Measurements from ENCODE around the gene NEDD1.
A peak's percentile ranks its signal among the peaks of the same experiment; 100 is the strongest.

The NEDD1 gene

DNA sequence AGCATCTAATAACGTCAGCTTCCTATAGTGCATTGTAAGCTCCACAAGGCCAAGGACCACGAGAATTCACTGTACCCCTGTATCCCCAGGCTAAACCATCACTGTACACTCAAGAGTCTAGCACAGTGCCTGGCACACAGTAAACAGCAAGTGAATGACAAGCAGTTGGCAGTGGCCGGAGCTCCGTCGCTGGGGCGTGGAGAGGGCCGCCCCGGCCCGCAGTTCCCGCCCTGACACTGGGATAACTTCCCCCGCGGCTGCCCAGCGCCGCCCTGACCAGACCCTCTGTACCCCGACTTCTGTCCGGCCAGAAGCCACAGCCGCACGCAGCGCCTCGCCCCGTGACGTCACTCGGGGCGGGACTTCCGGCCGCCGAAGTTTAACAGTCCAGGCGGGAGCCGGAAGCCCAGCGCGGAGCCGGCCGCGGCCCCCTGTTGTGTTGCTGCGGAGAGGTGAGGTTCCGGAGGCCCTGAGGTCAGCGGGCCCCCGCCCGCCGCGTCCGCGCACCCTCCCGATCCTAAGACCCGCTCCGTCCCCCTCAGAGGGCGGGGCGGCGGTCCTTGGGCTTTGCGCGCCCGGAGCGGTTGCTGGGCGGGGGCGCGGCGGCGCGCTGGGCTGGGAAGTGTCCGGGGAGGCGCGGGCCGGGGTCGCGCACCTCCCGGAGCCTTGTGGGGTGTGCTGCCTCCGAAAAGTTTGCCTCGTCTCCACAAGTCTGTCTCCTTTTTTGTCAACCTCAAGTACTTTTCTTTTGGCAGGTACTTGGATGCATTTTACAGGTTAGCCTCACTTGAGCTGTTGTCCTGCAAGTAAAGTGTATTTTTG lies at the start of gene NEDD1:
NEDD1 (plus strand) TSS at position 409 of the 822 bp plus-strand sequence. CDS start 2,503 bp downstream, outside the sequence.
- DNase-seq (ENCODE audit: low read depth in 2 of 2): peak; percentile 82

DNA sequence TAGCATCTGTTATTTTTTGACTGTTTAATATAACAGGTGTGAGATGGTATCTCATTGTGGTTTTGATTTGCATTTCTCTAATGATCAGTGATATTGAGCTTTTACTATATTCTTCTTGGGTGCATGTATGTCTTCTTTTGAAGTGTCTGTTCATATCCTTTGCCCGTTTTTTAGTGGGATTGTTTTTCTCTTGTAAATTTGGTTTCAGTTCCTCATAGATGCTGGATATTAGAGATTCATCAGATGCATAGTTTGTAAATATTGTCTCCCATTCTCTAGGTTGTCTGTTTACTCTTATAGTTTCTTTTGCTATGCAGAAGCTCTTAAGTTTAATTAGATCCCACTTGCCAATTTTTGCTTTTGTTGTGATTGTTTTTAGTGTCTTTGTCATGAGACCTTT lies 48.9 kb upstream of the NEDD1 start:
- no peak for DNase-seq (ENCODE audit: low read depth in 2 of 2)

- DNase-seq (ENCODE audit: low read depth in 2 of 2): no peak
Observed at GRCh38 chr12:96861656-96862055, 45.4 kb upstream of the NEDD1 start.

GRCh38 chr12:96862326-96862725 lies 44.7 kb upstream of the NEDD1 start:
- DNase-seq (ENCODE audit: low read depth in 2 of 2): no peak

- no peak for DNase-seq (ENCODE audit: low read depth in 2 of 2)
Observed at GRCh38 chr12:96864335-96864734, 42.7 kb upstream of the NEDD1 start.

- DNase-seq (ENCODE audit: low read depth in 2 of 2): no peak
Observed at GRCh38 chr12:96866801-96867590, 40.1 kb upstream of the NEDD1 start.

DNA sequence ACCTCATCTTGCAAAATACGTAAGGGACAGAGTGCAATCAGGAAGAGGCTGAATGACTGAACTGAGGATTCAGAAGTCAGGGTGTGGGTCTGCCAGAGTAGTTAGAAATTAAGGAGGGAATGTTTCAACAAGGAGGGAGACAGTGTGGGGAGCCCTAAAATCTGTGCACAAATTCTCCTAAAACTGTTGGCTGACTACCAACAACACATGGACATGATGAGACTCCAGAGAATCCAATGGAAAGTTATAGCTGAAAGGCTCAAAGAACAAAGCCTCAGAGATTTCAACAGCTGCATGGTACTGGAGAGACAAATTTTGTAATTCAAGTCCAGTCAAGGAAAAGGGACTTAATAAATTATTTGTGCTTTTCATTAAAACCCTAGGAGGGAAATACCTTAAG lies 36.1 kb upstream of the NEDD1 start:
- DNase-seq (ENCODE audit: low read depth in 2 of 2): no peak

- no peak for DNase-seq (ENCODE audit: low read depth in 2 of 2)
Observed at GRCh38 chr12:96872961-96873360, 34.1 kb upstream of the NEDD1 start.

- DNase-seq (ENCODE audit: low read depth in 2 of 2): no peak
Observed at GRCh38 chr12:96874211-96874610, 32.8 kb upstream of the NEDD1 start.

DNA sequence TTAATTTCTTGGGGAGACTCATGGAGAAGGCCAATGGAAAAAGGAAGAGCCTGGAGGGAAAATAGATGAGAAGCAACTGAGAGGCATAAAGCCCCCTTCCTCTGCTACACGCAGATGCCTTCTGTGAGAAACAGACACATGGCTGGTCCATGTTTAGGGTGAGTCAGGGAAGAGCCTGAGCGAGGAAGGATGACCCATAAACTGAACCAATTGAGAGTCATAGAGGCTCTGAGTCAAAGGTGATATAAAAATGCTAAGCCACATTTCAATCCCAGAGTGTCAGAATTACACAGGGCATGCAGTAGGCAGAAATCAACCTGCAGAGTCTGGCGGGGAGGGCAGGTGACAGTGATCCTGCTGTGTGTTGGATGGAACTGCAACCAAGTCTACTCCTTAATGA lies 30.1 kb upstream of the NEDD1 start:
- DNase-seq (ENCODE audit: low read depth in 2 of 2): no peak

DNA sequence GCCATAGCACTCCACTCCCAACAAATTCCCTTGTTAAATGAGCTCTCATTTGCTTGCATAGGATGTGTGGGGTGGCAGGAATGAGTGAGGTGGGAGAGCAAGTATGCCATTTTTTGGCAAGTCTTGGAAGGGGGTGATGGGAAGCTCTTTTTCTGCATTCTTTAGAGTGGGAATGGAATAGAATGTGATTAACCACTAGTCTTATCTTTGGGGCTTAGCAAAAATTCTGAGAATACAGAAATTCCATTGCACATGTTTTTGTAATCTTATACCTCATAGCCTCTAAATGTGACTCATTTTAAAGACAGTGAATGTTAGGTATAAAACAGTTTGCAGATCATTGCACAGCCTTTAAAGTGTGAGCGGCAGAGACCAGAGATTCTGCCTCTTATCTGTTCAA lies 28.4 kb upstream of the NEDD1 start:
- DNase-seq (ENCODE audit: low read depth in 2 of 2): no peak

DNA sequence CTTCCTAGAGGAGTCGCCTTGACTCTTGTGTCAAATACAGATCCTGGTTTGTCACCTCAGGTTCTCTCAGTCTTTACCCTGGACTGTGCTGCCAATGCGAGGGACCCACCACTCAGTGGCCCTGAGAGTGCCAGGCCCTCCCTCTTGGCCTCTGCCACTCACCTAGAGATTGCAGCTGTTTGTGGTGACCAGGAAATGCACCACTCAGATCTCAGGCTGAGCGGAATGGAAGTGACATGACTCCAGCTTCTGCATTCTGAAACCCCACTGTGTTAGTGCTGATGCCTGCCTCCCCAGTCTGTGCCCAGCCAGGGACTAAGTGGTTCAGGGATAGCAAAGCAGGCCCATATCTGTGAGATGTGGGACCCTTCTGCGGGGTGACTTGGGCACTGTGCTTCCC lies 27.8 kb upstream of the NEDD1 start:
- DNase-seq (ENCODE audit: low read depth in 2 of 2): no peak

DNA sequence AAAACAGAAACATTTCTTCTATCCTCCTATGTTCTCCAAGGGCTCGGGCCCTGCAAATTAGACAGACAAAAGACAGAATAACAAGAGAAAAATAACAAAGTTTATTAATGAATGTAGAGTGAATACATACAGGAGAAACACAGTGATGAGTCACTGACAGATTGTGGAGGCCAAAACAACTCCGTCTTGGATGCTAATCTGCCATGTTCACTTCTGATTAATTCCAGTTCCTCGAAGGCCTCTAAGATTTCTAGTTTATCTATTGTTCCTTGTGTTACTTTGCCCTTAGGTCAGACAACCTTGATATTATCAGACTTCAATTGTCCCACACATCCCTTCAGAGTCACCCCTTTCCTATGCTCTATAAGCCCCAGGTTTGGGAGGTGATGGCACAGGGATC lies 26.8 kb upstream of the NEDD1 start:
- no peak for DNase-seq (ENCODE audit: low read depth in 2 of 2)

DNA sequence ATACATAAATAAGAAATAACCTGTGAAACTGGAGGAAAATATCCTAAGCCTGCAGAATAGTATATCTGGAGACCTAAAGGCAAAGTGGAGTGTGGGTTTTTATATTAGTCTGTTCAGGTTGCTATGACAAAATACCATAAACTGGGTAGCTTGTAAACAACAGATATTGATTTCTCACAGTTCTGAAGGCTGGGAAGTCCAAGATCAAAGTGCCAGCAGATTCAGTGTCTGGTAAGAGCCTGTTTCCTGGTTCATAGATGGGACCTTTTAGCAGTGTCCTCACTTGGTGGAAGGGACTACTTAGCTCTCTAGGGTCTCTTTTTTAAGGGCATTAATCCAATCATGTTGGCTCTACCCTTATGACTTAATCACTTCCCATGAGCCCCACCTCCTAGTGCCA lies 25.4 kb upstream of the NEDD1 start:
- DNase-seq (ENCODE audit: low read depth in 2 of 2): no peak

- no peak for DNase-seq (ENCODE audit: low read depth in 2 of 2)
Observed at GRCh38 chr12:96882862-96883261, 24.2 kb upstream of the NEDD1 start.

DNA sequence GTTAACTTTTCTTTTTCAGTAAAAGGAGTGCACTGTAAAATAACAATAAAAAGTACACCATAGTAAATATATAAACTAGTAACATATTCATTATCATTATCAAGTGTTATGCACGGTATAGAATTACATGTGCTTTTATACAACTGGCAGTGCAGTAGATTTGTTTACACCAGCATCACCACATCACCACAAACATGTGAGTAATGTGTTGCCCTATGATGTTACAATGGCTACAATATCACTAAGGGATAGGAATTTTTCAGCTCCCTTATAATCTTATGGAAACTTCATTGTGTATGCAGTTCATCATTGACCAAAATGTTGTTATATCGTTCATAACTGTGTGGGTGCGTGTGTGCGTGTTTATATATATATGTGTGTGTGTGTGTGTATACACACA lies 23.5 kb upstream of the NEDD1 start:
- no peak for DNase-seq (ENCODE audit: low read depth in 2 of 2)

DNA sequence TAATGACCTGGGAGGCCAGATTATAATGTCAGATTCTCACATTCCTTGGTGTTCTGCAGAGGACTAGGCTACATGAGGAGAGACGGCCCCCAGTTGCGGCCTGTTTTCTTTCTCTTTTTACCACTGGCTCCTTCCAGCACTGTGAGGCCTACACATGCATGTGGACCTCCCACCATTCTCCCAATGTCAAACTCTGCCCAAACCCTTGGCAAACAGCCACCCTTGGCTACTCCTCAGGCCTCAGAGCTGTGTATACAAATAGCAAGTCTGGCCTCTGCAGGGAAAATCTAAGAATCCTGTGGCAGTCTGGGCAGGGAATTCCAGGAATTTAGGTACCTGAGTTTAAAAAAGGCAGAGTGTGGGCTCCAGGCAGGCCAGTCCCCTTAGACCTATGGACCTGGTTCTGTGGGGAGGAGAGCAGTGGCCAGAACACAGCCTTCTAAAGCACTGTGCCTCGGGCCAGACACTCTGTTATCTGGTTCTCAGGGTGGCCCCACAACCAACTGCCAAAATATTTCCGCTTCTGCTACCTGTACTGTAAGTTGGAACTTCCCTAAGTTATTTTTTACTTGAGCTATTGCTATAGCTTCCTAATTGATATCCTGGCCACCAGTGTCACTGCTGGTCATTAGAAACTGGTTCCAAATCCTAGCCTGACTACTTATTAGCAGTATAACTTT lies 19.9 kb upstream of the NEDD1 start:
- DNase-seq (ENCODE audit: low read depth in 2 of 2): no peak

- DNase-seq (ENCODE audit: low read depth in 2 of 2): no peak
Observed at GRCh38 chr12:96889273-96889933, 17.7 kb upstream of the NEDD1 start.

- no peak for DNase-seq (ENCODE audit: low read depth in 2 of 2)
Observed at GRCh38 chr12:96890331-96890730, 16.7 kb upstream of the NEDD1 start.

GRCh38 chr12:96892104-96892503 lies 15.0 kb upstream of the NEDD1 start:
- DNase-seq (ENCODE audit: low read depth in 2 of 2): no peak

- no peak for DNase-seq (ENCODE audit: low read depth in 2 of 2)
Observed at GRCh38 chr12:96897421-96897820, 9.6 kb upstream of the NEDD1 start.

GRCh38 chr12:96901175-96901574 lies 5.9 kb upstream of the NEDD1 start:
- DNase-seq (ENCODE audit: low read depth in 2 of 2): no peak

All from stimulated activated CD8-positive, alpha-beta memory T cell treated with anti-CD3 and anti-CD28 coated beads, Interleukin-2, amount 100 ng/mL, for 48 hours (primary cell).